ENCODE results near the gene ETFRF1.
A peak's percentile ranks its signal among the peaks of the same experiment; 100 is the strongest.

Gene ETFRF1

GRCh38 chr12:25242981-25243679, 48.1 kb downstream of the ETFRF1 start:
- peak; percentile 21 for DNase-seq (ENCODE audit: low read depth)
- no peak overlapping the region for H3K4me3 ChIP-seq (ENCODE audit: low read length)
- no peak for TF ChIP-seq CTCF (IDR thresholded peaks at IDR 0.05; ENCODE audit: insufficient read depth, low read depth, low read length, missing control alignments)

- DNase-seq (ENCODE audit: low read depth): no peak
- no peak overlapping the region for H3K4me3 ChIP-seq (ENCODE audit: low read length)
- TF ChIP-seq CTCF (IDR thresholded peaks at IDR 0.05; ENCODE audit: insufficient read depth, low read depth, low read length, missing control alignments): no peak
These were observed 48.6 kb downstream of the ETFRF1 start for GRCh38 chr12:25243680-25243990.

- no peak overlapping the region for H3K4me3 ChIP-seq (ENCODE audit: low read length)
- no peak for TF ChIP-seq CTCF (IDR thresholded peaks at IDR 0.05; ENCODE audit: insufficient read depth, low read depth, low read length, missing control alignments)
- DNase-seq (ENCODE audit: low read depth): no peak
These were observed 50.5 kb downstream of the ETFRF1 start for GRCh38 chr12:25245491-25245890.

- no peak overlapping the region for H3K4me3 ChIP-seq (ENCODE audit: low read length)
- DNase-seq (ENCODE audit: low read depth): no peak
- no peak for TF ChIP-seq CTCF (IDR thresholded peaks at IDR 0.05; ENCODE audit: insufficient read depth, low read depth, low read length, missing control alignments)
These were observed 53.1 kb downstream of the ETFRF1 start for GRCh38 chr12:25248137-25248536.

GRCh38 chr12:25248732-25249131, 53.7 kb downstream of the ETFRF1 start:
- TF ChIP-seq CTCF (IDR thresholded peaks at IDR 0.05; ENCODE audit: insufficient read depth, low read depth, low read length, missing control alignments): no peak
- DNase-seq (ENCODE audit: low read depth): no peak
- no peak overlapping the region for H3K4me3 ChIP-seq (ENCODE audit: low read length)

- peak overlapping the region; percentile 87 for H3K4me3 ChIP-seq (ENCODE audit: low read length)
- TF ChIP-seq CTCF (IDR thresholded peaks at IDR 0.05; ENCODE audit: insufficient read depth, low read depth, low read length, missing control alignments): no peak
- peak; percentile 43 for DNase-seq (ENCODE audit: low read depth)
These were observed 55.1 kb downstream of the ETFRF1 start for GRCh38 chr12:25249931-25250738.

All from epithelial cell of esophagus (primary cell).